ENCODE results near the gene PNKD. TPM values are rescaled to one million over a fixed set of nuclear protein-coding genes. Genes with fewer than 3 reads are reported as not detected.

Gene PNKD
- total and polyA plus RNA-seq, 4 donors = 45.7 to 101 (median 84.4) TPM

GRCh38 chr2:218323526-218324472, 53.5 kb downstream of the PNKD start:
- H3K27ac ChIP-seq (ENCODE audit: low read depth, low read length) = peak overlapping the region; percentile 75
- peak in 2 of 6 donors; percentile 6 to 29 for DNase-seq (ENCODE audit: low read depth in 4 of 6, low spot score in 6 of 6)
- WGBS (ENCODE audit: insufficient coverage) = 3% methylated on average over 17 of the region's 24 CpGs

DNA sequence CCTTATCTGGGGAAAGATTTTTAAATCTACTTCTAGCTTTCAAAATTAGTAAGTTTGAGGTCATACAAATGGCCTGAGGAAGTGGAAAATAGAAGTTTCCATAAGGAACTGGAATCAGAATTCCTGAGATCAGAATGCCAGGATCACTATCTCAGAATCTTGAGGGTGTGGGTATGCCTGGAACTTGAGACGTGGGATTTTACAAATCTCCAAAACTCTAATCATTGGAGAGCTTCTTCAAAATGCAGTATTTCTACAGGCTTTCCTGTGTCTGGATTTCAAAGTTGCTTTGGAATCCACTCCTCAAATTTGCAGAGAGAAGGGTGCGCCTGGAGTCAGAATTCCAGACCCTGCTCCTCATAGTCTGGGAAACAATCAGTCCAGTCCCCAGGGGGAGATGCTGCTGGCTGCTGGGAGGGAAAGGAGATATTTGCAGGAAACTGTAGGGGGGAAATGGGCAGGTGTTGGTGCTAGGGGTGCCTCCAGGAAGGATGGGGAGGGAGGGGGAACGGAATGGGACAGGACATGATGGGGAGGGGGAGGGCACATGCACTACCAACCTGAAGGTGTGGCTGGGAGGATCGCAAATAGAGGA, 55.3 kb downstream of the PNKD start:
- DNase-seq (ENCODE audit: low read depth in 4 of 6, low spot score in 6 of 6) = no peak
- H3K27ac ChIP-seq (ENCODE audit: low read depth, low read length) = no peak overlapping the region
- H3K4me1 ChIP-seq (ENCODE audit: control insufficient read depth, insufficient read depth, low read length) = peaks cover 34% of the 10 kb centered on the region
- no peak overlapping the region for H3K4me3 ChIP-seq (ENCODE audit: low read depth, low read length)
- no peaks in the 10 kb centered on the region for H3K27me3 ChIP-seq (ENCODE audit: control insufficient read depth, insufficient read depth, low read length)
- H3K9me3 ChIP-seq (ENCODE audit: control insufficient read depth, insufficient read depth, low read length) = no peaks in the 10 kb centered on the region
- 78% methylated on average over 3 of the region's 4 CpGs for WGBS (ENCODE audit: insufficient coverage)
- H3K36me3 ChIP-seq (ENCODE audit: control insufficient read depth, insufficient read depth, low read length) = no peaks in the 10 kb centered on the region

More at GRCh38 chr2:218323526-218324472, 53.5 kb downstream of the PNKD start:
- Histone ChIP-seq H3K36me3 (ENCODE audit: control insufficient read depth, insufficient read depth, low read length) (no peaks in the 10 kb centered on the region), H3K4me1 (ENCODE audit: control insufficient read depth, insufficient read depth, low read length) (peaks cover 22% of the 10 kb centered on the region), H3K4me3 (ENCODE audit: low read depth, low read length) (peak overlapping the region; percentile 61), H3K9me3 (ENCODE audit: control insufficient read depth, insufficient read depth, low read length) (no peaks in the 10 kb centered on the region), H3K27me3 (ENCODE audit: control insufficient read depth, insufficient read depth, low read length) (no peaks in the 10 kb centered on the region)

- no peak for DNase-seq (ENCODE audit: low read depth in 4 of 6, low spot score in 6 of 6)
- H3K4me3 ChIP-seq (ENCODE audit: low read depth, low read length) = no peak overlapping the region
- no peaks in the 10 kb centered on the region for H3K27me3 ChIP-seq (ENCODE audit: control insufficient read depth, insufficient read depth, low read length)
- H3K27ac ChIP-seq (ENCODE audit: low read depth, low read length) = no peak overlapping the region
- no peaks in the 10 kb centered on the region for H3K36me3 ChIP-seq (ENCODE audit: control insufficient read depth, insufficient read depth, low read length)
- WGBS (ENCODE audit: insufficient coverage) = 67% methylated on average over 2 of the region's 2 CpGs
- no peaks in the 10 kb centered on the region for H3K9me3 ChIP-seq (ENCODE audit: control insufficient read depth, insufficient read depth, low read length)
- H3K4me1 ChIP-seq (ENCODE audit: control insufficient read depth, insufficient read depth, low read length) = peaks cover 34% of the 10 kb centered on the region
These were observed 56.0 kb downstream of the PNKD start for GRCh38 chr2:218326315-218326714.

DNA sequence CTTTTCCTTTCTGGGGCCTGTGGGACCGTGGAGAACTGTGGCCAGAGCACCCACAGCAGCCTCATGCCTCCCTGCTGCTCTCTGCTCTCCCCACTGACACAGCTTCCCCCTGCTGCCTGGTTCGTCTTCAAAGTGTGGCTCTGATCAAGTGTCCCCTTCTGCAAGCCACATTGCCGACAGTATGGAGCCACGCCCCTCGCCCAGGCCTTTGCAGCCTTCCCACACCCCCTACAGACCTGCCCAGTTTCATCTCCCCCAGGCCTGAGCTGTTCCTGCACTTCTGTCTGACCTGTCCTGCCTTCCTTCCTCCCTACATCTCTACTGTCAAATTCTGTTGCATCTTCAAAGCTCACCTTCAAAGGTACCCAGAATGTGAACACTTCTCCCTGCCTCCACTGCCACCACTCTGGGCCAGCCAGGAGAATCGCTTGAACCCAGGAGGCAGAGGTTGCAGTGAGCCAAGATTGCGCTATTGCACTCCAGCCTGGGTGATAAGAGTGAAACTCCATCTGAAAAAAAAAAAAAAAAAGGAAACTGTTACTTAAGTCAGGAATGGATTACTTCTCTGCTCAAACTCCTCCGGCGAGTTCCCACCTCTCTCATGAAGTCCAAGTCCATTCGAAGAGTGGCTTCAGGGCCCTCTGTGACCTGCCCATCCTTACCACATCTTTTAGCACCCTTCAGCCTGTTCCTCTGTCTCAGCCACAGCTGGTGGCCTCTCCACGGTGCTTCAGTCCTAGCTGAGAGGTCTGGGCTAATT, 57.3 kb downstream of the PNKD start:
- no peak overlapping the region for H3K27ac ChIP-seq (ENCODE audit: low read depth, low read length)
- no peak overlapping the region for H3K4me3 ChIP-seq (ENCODE audit: low read depth, low read length)
- H3K4me1 ChIP-seq (ENCODE audit: control insufficient read depth, insufficient read depth, low read length) = peaks cover 29% of the 10 kb centered on the region
- no peak for DNase-seq (ENCODE audit: low read depth in 4 of 6, low spot score in 6 of 6)
- WGBS (ENCODE audit: insufficient coverage) = 64% methylated on average over 9 of the region's 11 CpGs
- no peaks in the 10 kb centered on the region for H3K36me3 ChIP-seq (ENCODE audit: control insufficient read depth, insufficient read depth, low read length)
- H3K9me3 ChIP-seq (ENCODE audit: control insufficient read depth, insufficient read depth, low read length) = no peaks in the 10 kb centered on the region
- no peaks in the 10 kb centered on the region for H3K27me3 ChIP-seq (ENCODE audit: control insufficient read depth, insufficient read depth, low read length)

GRCh38 chr2:218328294-218328693, 58.0 kb downstream of the PNKD start:
- H3K4me1 ChIP-seq (ENCODE audit: control insufficient read depth, insufficient read depth, low read length) = peaks cover 27% of the 10 kb centered on the region
- WGBS (ENCODE audit: insufficient coverage) = no CpG with 5 or more reads among the region's 2 CpGs
- H3K27me3 ChIP-seq (ENCODE audit: control insufficient read depth, insufficient read depth, low read length) = no peaks in the 10 kb centered on the region
- DNase-seq (ENCODE audit: low read depth in 4 of 6, low spot score in 6 of 6) = no peak
- H3K9me3 ChIP-seq (ENCODE audit: control insufficient read depth, insufficient read depth, low read length) = no peaks in the 10 kb centered on the region
- no peak overlapping the region for H3K27ac ChIP-seq (ENCODE audit: low read depth, low read length)
- no peak overlapping the region for H3K4me3 ChIP-seq (ENCODE audit: low read depth, low read length)
- H3K36me3 ChIP-seq (ENCODE audit: control insufficient read depth, insufficient read depth, low read length) = no peaks in the 10 kb centered on the region

DNA sequence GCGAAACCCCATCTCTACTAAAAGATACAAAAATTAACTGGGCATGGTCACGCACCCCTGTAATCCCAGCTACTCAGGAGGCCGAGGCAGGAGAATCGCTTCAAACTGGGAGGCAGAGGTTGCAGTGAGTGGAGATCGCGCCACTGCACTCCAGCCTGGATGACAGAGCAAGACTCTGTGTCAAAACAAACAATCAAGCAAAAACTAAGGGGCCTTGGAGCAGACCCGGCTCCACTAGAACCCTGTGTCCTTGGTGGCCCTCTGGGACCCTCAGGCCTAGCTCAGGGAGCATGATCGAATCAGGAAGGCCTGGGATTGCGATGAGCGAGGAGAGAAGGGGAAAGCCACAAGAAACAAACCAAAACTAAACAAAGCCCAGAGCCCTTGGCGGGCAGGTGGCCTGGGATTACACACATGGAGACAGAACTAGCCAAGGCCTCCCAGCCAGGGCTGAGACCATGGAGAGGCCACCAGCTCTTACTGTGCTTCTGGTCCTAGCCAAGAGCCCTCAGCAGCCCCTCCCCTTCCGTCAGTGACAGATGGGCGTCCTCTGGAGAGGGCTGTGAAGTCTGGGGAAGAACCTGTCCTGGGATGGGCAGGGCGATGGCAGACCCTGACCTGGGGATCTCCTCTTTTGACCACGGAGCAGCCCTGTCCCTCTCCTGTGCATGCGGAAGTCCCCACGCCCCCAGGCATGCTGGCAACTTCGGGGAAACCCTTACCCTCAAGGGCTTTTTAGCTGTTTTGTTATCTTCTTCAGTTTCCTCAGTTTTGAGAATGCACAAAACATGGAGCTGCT, 58.9 kb downstream of the PNKD start:
- Histone ChIP-seq H3K27me3 (ENCODE audit: control insufficient read depth, insufficient read depth, low read length) (no peaks in the 10 kb centered on the region), H3K4me1 (ENCODE audit: control insufficient read depth, insufficient read depth, low read length) (peaks cover 19% of the 10 kb centered on the region), H3K27ac (ENCODE audit: low read depth, low read length) (no peak overlapping the region), H3K4me3 (ENCODE audit: low read depth, low read length) (no peak overlapping the region), H3K36me3 (ENCODE audit: control insufficient read depth, insufficient read depth, low read length) (no peaks in the 10 kb centered on the region), H3K9me3 (ENCODE audit: control insufficient read depth, insufficient read depth, low read length) (no peaks in the 10 kb centered on the region)
- no peak for DNase-seq (ENCODE audit: low read depth in 4 of 6, low spot score in 6 of 6)
- WGBS (ENCODE audit: insufficient coverage) = 87% methylated on average over 15 of the region's 18 CpGs

DNA sequence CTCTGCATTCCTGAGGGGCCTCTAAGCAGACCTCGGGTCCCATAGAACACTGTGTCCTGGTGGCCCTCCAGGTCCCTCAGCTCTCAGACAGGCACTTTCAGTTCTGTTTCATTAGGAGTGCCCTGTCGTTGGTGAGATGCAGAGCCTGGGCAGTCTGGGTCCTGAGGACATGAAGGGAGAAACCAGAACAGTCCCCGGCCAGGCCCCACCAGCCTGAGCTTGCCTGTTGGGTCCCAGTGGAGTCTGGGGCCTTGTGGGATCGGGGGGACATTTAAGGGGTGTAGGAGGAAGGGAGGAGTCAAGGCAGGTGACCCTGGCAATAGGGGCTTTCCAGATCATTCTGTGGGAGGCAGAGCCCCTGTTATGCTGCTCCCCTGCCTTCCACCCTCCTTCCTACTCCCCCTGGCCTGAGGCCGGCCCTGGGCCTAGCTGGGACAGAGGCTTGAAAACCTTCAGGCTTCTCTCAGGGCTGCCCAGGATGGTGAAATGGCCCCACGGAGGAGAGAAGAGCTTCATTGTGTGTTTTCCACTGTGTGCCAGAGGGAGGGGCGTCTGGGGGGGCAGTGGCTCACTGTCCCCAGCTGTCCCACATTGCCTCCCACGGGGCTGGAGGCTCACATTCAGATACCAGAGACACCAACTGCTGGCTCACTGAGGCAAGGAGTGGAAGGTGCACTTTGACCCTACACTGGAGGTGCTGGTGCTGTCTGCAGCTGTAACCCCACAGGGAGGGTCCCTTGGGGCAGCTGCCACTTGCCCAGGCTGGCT, 59.7 kb downstream of the PNKD start:
- Histone ChIP-seq H3K4me3 (ENCODE audit: low read depth, low read length) (no peak overlapping the region), H3K27ac (ENCODE audit: low read depth, low read length) (no peak overlapping the region)

DNA sequence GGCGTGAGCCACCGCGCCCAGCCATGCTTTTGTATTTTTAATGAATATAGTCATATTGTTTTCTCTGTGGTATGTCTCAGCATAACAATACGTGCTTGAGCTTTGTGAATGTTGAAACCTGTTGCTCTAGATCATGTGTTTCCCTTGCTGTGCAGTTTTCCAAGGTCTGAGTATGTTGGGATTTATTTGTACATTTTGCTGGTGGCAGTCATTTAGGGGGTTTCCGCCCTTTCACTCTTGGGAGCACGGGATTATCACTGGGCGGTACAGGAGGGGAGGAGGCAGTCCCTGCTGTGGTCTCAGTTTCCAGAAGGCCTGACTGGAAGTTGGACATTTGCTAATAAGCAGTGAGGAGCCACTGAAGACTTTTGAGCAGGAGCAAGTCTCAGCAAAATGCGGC, 61.4 kb downstream of the PNKD start:
- no peaks in the 10 kb centered on the region for H3K36me3 ChIP-seq (ENCODE audit: control insufficient read depth, insufficient read depth, low read length)
- DNase-seq (ENCODE audit: low read depth in 4 of 6, low spot score in 6 of 6) = no peak
- peaks cover 15% of the 10 kb centered on the region for H3K4me1 ChIP-seq (ENCODE audit: control insufficient read depth, insufficient read depth, low read length)
- no peaks in the 10 kb centered on the region for H3K9me3 ChIP-seq (ENCODE audit: control insufficient read depth, insufficient read depth, low read length)
- 87% methylated on average over 8 of the region's 8 CpGs for WGBS (ENCODE audit: insufficient coverage)
- no peak overlapping the region for H3K27ac ChIP-seq (ENCODE audit: low read depth, low read length)
- H3K27me3 ChIP-seq (ENCODE audit: control insufficient read depth, insufficient read depth, low read length) = no peaks in the 10 kb centered on the region
- H3K4me3 ChIP-seq (ENCODE audit: low read depth, low read length) = no peak overlapping the region

More for the DNA sequence above, 59.7 kb downstream of the PNKD start:
- no peak for DNase-seq (ENCODE audit: low read depth in 4 of 6, low spot score in 6 of 6)
- no peaks in the 10 kb centered on the region for H3K9me3 ChIP-seq (ENCODE audit: control insufficient read depth, insufficient read depth, low read length)
- no peaks in the 10 kb centered on the region for H3K27me3 ChIP-seq (ENCODE audit: control insufficient read depth, insufficient read depth, low read length)
- H3K4me1 ChIP-seq (ENCODE audit: control insufficient read depth, insufficient read depth, low read length) = peaks cover 16% of the 10 kb centered on the region
- H3K36me3 ChIP-seq (ENCODE audit: control insufficient read depth, insufficient read depth, low read length) = no peaks in the 10 kb centered on the region
- WGBS (ENCODE audit: insufficient coverage) = 62% methylated on average over 7 of the region's 8 CpGs
